ENCODE results near the gene CDH10.

Gene CDH10

DNA sequence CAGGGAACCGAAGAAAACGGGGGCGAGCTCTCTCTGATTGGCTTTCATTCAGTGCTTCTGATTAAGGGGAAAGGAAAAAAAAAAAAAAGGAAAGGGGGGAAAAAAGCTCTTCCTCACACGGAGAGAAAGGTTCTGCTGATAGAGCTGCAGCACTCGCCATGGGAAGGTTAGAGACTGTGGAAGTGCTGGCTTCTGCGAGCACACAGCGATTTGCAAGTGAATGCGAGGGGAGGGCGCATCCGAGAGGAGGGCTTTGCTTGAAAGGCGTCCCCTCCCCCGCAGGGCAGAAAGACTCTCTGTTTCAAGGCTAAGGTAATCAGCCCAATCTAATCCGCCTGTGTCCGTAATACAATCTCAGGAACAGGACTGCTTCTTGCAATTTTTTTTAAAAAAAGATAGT lies at the start of gene CDH10:
Gene CDH10, minus strand, starts transcription at position 218 of the 400 bp plus-strand sequence. CDS start 51,488 bp downstream, outside the sequence.
- no peak for DNase-seq

DNA sequence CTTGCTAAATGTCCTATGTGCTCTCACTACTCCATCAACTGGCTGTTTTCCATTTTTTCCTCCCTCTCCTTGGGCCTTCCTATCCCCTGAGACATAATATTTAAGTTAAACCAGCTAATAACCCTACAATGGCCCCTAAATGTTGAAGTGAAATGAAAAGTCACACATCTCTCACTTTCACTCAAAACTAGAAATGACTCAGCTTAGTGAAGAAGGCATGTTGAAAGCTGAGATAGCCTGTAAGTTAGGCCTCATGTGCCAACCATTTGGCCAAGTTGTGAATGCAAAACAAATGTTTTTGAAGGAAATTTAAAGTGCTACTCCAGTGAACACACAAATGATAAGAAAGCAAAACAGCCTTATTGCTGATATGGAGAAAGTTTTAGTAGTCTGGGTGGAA lies 48.8 kb upstream of the CDH10 start:
- DNase-seq = no peak

GRCh38 chr5:24691074-24691473 lies 46.3 kb upstream of the CDH10 start:
- no peak for DNase-seq

GRCh38 chr5:24681106-24681505 lies 36.3 kb upstream of the CDH10 start:
- no peak for DNase-seq

- DNase-seq = no peak
Observed at GRCh38 chr5:24668050-24668449, 23.3 kb upstream of the CDH10 start.

DNA sequence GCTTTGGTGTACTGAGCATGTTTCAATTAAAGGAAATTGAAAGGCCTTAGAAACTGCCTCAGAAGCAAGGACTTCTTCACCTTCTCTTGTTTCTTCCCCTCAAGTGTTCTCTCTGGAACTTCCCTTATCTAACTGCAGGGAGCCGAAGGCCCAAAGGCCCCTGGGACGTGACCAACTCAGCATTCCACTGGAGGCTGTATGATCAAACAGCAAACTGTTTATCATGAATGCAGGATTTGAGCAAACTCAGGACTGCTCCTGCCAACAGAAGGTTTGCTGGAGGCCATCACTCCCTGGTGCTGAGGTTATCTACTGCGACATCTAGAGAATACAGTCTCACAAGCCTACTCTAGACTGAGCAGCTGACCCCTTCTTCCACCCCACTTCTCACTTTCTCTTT lies 4.8 kb upstream of the CDH10 start:
- DNase-seq = no peak

DNA sequence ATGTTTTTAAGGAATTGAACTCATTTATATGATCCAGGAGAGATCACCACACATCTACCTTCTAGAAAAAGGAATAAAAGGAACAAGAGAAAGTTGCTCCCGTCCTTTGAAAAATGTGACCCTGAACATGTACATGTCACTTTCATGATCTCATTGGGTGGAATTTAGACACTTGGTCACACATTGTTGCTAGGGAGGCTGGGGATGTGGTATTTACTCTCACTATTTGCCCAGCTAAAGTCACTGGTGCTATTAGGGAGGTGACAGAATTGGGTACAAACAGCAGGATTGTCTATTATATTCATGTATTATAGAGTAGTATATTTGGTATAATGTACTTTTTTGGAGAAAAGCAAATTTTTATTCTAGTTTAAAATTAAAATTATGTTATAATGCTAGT lies 2.1 kb upstream of the CDH10 start:
- no peak for DNase-seq

DNA sequence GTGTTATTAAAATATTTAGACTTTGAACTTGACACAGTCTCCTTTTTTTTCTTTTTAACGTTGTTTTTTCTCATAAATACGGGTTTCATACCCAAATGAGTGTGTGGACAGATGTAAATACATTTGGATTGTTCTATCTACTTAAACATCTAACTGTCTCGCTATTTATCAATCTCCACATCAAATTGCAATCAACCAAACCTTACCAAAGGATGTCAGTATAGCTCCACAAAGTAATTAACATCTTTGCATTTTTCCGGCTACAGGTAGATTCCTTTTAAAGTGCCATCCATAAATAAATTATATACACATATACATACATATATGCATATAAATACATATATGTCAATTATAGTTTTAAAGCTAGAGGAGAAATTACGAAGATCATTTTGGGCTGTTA lies 705 bp upstream of the CDH10 start:
- DNase-seq = no peak

GRCh38 chr5:24643880-24644279 lies 898 bp downstream of the CDH10 start:
- no peak for DNase-seq

DNA sequence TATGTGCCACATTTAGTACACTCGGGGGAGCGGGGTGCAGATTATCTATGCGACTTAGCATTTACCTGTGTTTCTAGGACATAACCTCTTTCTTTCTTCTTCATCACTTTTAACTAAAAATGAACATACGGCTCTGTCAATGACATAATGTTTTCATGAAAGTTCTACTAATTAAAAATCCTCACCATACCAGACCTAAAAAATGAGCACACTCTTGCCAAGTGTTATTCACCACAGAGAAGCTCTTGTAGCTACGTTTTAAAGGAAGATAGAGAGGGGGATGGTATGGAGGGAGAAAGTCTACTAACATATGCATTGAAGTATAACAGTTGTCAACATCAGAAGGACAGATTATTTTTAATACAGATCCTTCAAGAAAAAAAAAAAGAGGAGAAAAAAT lies 1.6 kb downstream of the CDH10 start:
- no peak for DNase-seq

GRCh38 chr5:24642022-24642421 lies 2.8 kb downstream of the CDH10 start:
- DNase-seq = no peak

DNA sequence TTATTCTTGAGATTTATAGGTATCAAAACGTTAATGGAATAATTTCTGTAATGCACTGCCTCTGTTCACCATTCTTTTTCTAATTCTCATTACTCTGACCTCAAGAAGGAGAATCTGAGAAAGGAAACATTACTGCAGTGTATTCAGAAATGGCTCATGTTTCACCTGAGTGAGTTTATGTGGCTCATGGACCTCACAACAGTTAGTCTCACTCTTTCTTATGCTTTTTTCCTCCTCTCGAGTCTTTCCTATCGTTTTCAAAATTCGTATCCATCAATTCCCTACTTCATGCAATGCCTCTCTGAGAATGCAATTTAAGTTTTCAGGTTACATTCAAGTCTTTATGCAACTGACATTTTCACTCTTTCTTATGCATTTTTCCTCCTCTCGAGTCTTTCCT lies 9.6 kb downstream of the CDH10 start:
- no peak for DNase-seq

DNA sequence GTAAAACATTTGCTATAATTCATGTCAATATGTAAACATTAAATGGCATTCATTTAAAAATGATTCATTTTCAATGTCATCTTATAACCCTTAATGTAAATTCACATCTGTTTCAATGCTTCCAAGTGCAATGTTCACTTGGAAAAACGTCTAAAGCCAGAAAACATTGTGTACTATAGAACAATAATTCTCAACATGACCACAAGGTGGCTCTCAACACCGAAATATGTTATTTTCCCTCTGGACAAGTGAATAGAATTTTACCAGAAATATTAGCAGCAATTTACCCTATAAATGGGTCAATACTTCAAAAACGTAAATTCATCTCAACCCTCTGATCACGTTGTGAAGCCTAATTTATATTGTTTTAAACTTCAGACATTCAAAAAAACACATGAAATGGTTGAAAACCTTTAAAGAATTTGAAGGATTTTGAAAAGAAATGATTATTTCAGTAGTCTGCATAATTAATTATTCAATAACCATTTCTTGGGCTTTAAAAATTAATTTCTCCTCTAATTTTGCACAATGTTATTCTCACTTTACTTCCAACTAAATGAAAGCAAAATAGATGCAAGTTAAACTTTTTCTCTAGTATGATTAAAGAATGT lies 11.0 kb downstream of the CDH10 start:
- DNase-seq = no peak

DNA sequence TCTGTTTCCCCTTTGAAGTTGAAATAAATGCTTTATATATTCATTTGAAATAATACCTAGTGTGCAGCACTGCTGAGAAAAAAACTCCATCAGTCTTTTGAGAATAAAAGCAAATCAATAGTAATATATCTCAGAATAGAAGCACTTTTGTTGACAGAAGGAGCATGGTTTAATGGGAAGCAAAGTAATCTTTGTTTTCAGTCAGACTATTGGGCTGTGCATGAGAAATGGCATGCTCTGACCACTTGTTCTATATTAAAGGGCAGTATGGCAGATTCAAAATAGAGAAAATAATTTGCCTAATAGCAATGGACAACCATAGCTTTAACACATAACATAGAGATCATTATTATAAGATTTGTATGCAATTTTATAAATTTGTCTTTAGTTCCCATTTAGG lies 12.4 kb downstream of the CDH10 start:
- no peak for DNase-seq

DNA sequence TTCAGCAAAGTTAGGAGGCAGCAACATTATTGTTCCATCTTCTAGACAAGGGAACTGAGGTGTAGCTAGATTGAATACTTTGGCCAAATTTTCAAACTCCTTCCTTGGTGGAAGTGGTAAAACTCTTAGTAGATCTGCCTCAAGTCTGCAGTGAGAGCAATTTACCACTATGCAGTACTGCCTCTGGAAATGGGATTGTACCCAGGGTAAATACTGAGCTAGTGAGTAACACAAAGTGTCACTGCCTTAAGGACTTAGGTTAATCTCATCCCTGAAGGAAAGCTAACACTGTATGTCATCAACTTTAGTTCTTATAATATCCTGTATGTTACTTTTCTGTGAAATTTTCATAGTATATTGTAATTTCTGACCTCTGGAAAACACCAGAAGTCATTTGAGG lies 13.9 kb downstream of the CDH10 start:
- no peak for DNase-seq

DNA sequence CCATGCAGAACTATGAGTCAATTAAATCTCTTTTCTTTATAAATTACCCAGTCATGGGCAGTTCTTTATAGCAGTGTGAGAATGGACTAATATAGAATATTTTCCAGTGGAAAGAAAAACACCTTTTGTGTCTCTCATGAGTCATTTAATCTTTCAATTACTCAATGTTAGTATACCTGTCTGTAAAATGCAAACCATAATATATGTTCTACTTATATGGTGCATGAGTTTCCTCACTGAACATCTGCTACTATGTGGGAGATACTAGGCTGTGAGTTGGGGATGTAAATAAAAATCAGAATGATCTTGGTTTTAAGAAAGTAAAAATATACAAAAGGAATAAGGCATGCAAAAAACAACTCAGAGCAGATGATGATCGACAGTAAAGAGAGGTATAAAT lies 15.0 kb downstream of the CDH10 start:
- no peak for DNase-seq

GRCh38 chr5:24624872-24625271 lies 19.9 kb downstream of the CDH10 start:
- no peak for DNase-seq

GRCh38 chr5:24623624-24624023 lies 21.2 kb downstream of the CDH10 start:
- DNase-seq = no peak

- no peak for DNase-seq
Observed at GRCh38 chr5:24623031-24623430, 21.7 kb downstream of the CDH10 start.

DNA sequence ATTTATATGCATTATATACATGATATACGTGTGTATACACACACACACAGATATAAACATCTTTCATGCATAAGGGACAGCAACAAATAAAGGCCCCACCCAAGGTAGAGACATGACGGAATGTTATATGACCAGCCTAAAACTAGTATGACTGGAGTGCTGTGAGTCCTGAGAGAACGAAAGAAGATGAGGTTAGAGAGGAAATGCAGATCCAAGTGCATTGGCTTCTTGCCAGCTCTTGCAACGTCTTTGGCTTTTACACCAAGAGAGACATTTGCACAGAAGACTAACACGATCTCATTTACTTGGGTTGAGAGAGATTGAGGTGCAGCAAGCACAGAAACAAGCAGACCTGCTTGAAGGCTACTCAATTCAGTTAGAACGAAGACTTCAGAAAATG lies 23.0 kb downstream of the CDH10 start:
- no peak for DNase-seq

GRCh38 chr5:24616566-24616965 lies 28.2 kb downstream of the CDH10 start:
- DNase-seq = no peak

DNA sequence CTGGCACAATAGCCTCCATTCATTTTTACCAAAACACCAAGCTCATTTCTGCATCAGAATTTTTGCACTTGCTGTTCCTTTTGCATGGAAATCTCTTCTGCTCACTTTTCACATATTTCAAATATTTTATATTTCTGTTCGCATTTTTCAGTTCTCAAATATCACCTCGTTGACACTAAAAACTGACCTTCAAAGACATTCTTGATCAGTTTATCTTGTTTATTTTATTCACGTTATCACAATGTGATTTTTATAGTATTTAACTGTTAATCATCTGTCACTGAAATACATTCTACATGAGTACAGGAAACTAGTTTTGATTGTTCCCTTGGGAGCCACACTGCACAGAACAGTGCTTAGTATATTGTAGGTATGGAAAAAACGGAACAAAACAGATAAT lies 29.6 kb downstream of the CDH10 start:
- DNase-seq = no peak

- DNase-seq = no peak
Observed at GRCh38 chr5:24609706-24610105, 35.1 kb downstream of the CDH10 start.

GRCh38 chr5:24606971-24607370 lies 37.8 kb downstream of the CDH10 start:
- no peak for DNase-seq

DNA sequence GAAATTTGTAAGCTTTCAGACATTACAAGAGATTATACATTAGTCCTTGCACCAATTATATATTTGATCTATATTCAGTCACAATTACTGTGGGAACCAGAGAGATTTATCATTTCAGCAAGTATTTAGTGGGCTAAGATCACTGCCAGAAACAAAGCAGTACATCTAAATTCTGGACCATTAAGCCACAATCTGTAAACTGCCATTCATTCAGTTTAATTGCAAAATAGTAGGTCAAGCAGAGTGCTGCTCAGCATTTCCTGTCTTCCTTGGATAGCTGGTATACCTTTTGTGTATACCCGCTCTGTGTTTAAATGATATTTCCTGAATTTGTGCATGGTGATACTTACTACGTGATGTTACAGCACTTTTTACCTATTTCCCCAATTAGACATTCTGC lies 42.6 kb downstream of the CDH10 start:
- no peak for DNase-seq

- no peak for DNase-seq
Observed at GRCh38 chr5:24598956-24599355, 45.8 kb downstream of the CDH10 start.

Data from DMS 273 treated with DMSO at 0.1 percent for 48 hours (cell line).